ENCODE measurements around the gene LHPP.

Gene LHPP

GRCh38 chr10:124626759-124627380 lies 165.2 kb downstream of the LHPP start:
- Histone ChIP-seq H3K27me3 (ENCODE audit: insufficient read depth, poor library complexity, severe bottlenecking) (no peaks in the 10 kb centered on the region), H3K4me3 (replicated peaks; ENCODE audit: insufficient read depth, low read length) (no peak overlapping the region), H3K27ac (replicated peaks) (no peak overlapping the region)
- no peak for TF ChIP-seq CTCF (IDR thresholded peaks at IDR 0.05; ENCODE audit: insufficient read depth, low read length)
- no peak for TF ChIP-seq POLR2AphosphoS5 (IDR thresholded peaks at IDR 0.05; ENCODE audit: low read depth)
- no peak for TF ChIP-seq REST (IDR thresholded peaks at IDR 0.05; ENCODE audit: insufficient replicate concordance, low read depth)
- TF ChIP-seq SPI1 (IDR thresholded peaks at IDR 0.05; ENCODE audit: borderline replicate concordance, low read depth) = no peak
- DNase-seq (ENCODE audit: low read depth in 1 of 2, low spot score in 1 of 2) = no peak

GRCh38 chr10:124627866-124628675 lies 166.4 kb downstream of the LHPP start:
- no peak overlapping the region for H3K27ac ChIP-seq (replicated peaks)
- no peaks in the 10 kb centered on the region for H3K27me3 ChIP-seq (ENCODE audit: insufficient read depth, poor library complexity, severe bottlenecking)
- H3K4me3 ChIP-seq (replicated peaks; ENCODE audit: insufficient read depth, low read length) = no peak overlapping the region
- no peak for TF ChIP-seq GABPA (IDR thresholded peaks at IDR 0.05; ENCODE audit: low read depth)
- peak; percentile 81 for TF ChIP-seq SPI1 (IDR thresholded peaks at IDR 0.05; ENCODE audit: borderline replicate concordance, low read depth)
- no peak for TF ChIP-seq CTCF (IDR thresholded peaks at IDR 0.05; ENCODE audit: insufficient read depth, low read length)
- peak in 1 of 2 experiments; percentile 42 for DNase-seq (ENCODE audit: low read depth in 1 of 2, low spot score in 1 of 2)

- Histone ChIP-seq H3K4me3 (replicated peaks; ENCODE audit: insufficient read depth, low read length) (no peak overlapping the region), H3K27me3 (ENCODE audit: insufficient read depth, poor library complexity, severe bottlenecking) (no peaks in the 10 kb centered on the region)
Observed at GRCh38 chr10:124628676-124629021, 167.0 kb downstream of the LHPP start.

More at GRCh38 chr10:124628676-124629021, 167.0 kb downstream of the LHPP start:
- TF ChIP-seq SPI1 (IDR thresholded peaks at IDR 0.05; ENCODE audit: borderline replicate concordance, low read depth) (no peak), CTCF (IDR thresholded peaks at IDR 0.05; ENCODE audit: insufficient read depth, low read length) (no peak), POLR2AphosphoS5 (IDR thresholded peaks at IDR 0.05; ENCODE audit: low read depth) (no peak), GABPA (IDR thresholded peaks at IDR 0.05; ENCODE audit: low read depth) (no peak), REST (IDR thresholded peaks at IDR 0.05; ENCODE audit: insufficient replicate concordance, low read depth) (no peak)
- no peak overlapping the region for H3K27ac ChIP-seq (replicated peaks)
- DNase-seq (ENCODE audit: low read depth in 1 of 2, low spot score in 1 of 2) = no peak
